ENCODE measurements around the gene MUC7.
A peak's percentile ranks its signal among the peaks of the same experiment; 100 is the strongest.

Gene MUC7

DNA sequence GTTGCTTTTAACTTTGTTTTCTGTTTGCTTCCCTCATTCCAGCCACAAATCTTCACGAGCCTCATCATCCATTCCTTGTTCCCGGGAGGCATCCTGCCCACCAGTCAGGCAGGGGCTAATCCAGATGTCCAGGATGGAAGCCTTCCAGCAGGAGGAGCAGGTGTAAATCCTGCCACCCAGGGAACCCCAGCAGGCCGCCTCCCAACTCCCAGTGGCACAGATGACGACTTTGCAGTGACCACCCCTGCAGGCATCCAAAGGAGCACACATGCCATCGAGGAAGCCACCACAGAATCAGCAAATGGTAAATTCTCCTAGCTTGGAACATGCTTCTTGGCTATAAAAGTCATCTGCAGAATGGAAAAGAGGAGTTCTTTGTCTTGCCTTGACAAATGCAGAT is 59.0 kb downstream of the MUC7 start:
- DNase-seq (ENCODE audit: extremely low spot score), result no peak
- no peak for TF ChIP-seq L3MBTL2 (conservative IDR thresholded peaks at IDR 0.05)
- TF ChIP-seq SUZ12 (IDR thresholded peaks at IDR 0.05), result no peak
- TF ChIP-seq FOXK2 (IDR thresholded peaks at IDR 0.05), result no peak
- TF ChIP-seq ZNF384 (IDR thresholded peaks at IDR 0.05), result no peak
- no peak for TF ChIP-seq ARNT (IDR thresholded peaks at IDR 0.05)
- TF ChIP-seq HDGF (IDR thresholded peaks at IDR 0.05; ENCODE audit: borderline replicate concordance), result no peak
- TF ChIP-seq FOXA1 (IDR thresholded peaks at IDR 0.05), result no peak
- no peak for TF ChIP-seq TARDBP (IDR thresholded peaks at IDR 0.05)
- no peak for TF ChIP-seq ELF4 (IDR thresholded peaks at IDR 0.05)
- TF ChIP-seq LEF1 (IDR thresholded peaks at IDR 0.05; ENCODE audit: borderline replicate concordance), result no peak
- TF ChIP-seq SP1 (IDR thresholded peaks at IDR 0.05), result no peak
- TF ChIP-seq BHLHE40 (IDR thresholded peaks at IDR 0.05; ENCODE audit: borderline replicate concordance), result no peak
- TF ChIP-seq FOXM1 (IDR thresholded peaks at IDR 0.05; ENCODE audit: borderline replicate concordance), result no peak
- no peak for TF ChIP-seq CTBP1 (IDR thresholded peaks at IDR 0.05; ENCODE audit: borderline replicate concordance)
- TF ChIP-seq NFRKB (IDR thresholded peaks at IDR 0.05), result no peak
- TF ChIP-seq, protein P1, sequence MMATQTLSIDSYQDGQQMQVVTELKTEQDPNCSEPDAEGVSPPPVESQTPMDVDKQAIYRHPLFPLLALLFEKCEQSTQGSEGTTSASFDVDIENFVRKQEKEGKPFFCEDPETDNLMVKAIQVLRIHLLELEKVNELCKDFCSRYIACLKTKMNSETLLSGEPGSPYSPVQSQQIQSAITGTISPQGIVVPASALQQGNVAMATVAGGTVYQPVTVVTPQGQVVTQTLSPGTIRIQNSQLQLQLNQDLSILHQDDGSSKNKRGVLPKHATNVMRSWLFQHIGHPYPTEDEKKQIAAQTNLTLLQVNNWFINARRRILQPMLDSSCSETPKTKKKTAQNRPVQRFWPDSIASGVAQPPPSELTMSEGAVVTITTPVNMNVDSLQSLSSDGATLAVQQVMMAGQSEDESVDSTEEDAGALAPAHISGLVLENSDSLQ (IDR thresholded peaks at IDR 0.05), result no peak
- ChIA-PET CTCF (no interaction called here), POLR2A (no interaction called here)

DNA sequence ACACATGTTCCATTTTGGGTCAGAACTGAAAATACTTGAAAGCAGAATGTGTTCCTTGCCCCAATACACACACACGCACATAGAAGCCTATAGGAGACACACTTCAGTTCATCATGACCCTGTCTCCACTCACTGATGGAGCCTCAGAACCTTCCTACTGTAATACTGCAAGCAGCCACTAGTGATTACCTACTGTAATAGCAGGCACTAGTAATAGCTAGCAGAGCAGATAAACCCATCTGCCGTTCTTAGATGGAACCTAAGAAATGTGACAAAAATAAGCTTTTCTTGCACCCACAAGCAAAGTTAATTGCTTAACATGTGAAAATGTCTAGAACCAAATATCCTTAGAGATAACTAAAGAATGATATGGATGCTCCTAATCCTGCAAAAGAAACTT is 60.0 kb downstream of the MUC7 start:
- peak; percentile 16 for DNase-seq (ENCODE audit: extremely low spot score)
- no peak for TF ChIP-seq SP1 (IDR thresholded peaks at IDR 0.05)
- TF ChIP-seq ARNT (IDR thresholded peaks at IDR 0.05), result no peak
- TF ChIP-seq SUZ12 (IDR thresholded peaks at IDR 0.05), result no peak
- no peak for TF ChIP-seq NFRKB (IDR thresholded peaks at IDR 0.05)
- TF ChIP-seq FOXK2 (IDR thresholded peaks at IDR 0.05), result no peak
- no peak for TF ChIP-seq CTBP1 (IDR thresholded peaks at IDR 0.05; ENCODE audit: borderline replicate concordance)
- TF ChIP-seq TARDBP (IDR thresholded peaks at IDR 0.05), result no peak
- TF ChIP-seq HDGF (IDR thresholded peaks at IDR 0.05; ENCODE audit: borderline replicate concordance), result no peak
- ChIA-PET CTCF (interaction anchor here (0.6 to 0.9 kb wide), 2 partner anchors 27 to 53 kb away, joined by 3 to 5 read pairs; no protein-coding TSS in a partner anchor), POLR2A (no interaction called here)
